Spleen (tissue), 7 donors: ENCODE data around the gene PHOSPHO2.

Experiments used
- POLR2A ChIP-seq, 3 donors: fragments of 450-650 bp; IDR thresholded peaks; one replicate each; pipeline ENCODE4 v1.5.1; 2017; ENCODE audit warnings: antibody characterized with exemption in 3 of 3, mild to moderate bottlenecking in 1 of 3
- POLR2AphosphoS5 ChIP-seq, 3 donors: sonication (generic); formaldehyde crosslinking; IDR thresholded peaks; one replicate each; pipeline ENCODE4 v1.5.1; 2017; ENCODE audit warnings: antibody characterized with exemption in 3 of 3
- TF ChIP-seq, protein P1 (sequence below), 11 experiments: fragments of 200-600 bp in 7 of 11; fragments of 450-650 bp in 4 of 11; sonication (generic) in 4 of 11; IDR thresholded peaks in 8 of 11; conservative IDR thresholded peaks in 3 of 11; 1 replicate in 7 of 11; 2 replicates in 4 of 11; pipeline versions ENCODE4 v1.4.0 to v1.8.0; 2016 to 2021; ENCODE audit warnings: antibody characterized with exemption in 11 of 11, inconsistent platforms in 4 of 11, mild to moderate bottlenecking in 1 of 11
- donor health status: DM: no; HTN: no; CAD: no; lungs with moderate emphysema.
- donor health status: DM: no; HTN: no; CAD: no.
- donor health status: DM: no; HTN: no; CAD: no.

DNA sequence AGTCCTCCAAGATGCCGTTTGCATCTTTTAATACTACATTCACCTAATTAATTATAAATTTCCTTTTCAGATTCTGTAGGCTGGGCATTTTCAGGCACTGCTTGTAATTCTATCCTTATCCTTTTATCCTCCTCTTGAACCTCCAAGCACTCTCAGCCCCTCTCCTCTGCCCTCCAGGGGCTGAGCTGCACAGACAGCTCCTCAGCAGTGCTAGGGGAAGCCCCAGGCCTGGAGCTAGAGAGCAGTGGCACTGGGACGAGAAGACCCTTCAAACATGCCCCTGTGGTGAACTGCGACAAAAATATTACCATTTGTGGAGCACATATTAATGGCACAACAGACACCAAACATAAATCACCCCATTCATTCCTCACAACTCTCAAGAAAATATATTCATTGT, 33.0 kb upstream of the PHOSPHO2 start:
- TF ChIP-seq, protein P1, sequence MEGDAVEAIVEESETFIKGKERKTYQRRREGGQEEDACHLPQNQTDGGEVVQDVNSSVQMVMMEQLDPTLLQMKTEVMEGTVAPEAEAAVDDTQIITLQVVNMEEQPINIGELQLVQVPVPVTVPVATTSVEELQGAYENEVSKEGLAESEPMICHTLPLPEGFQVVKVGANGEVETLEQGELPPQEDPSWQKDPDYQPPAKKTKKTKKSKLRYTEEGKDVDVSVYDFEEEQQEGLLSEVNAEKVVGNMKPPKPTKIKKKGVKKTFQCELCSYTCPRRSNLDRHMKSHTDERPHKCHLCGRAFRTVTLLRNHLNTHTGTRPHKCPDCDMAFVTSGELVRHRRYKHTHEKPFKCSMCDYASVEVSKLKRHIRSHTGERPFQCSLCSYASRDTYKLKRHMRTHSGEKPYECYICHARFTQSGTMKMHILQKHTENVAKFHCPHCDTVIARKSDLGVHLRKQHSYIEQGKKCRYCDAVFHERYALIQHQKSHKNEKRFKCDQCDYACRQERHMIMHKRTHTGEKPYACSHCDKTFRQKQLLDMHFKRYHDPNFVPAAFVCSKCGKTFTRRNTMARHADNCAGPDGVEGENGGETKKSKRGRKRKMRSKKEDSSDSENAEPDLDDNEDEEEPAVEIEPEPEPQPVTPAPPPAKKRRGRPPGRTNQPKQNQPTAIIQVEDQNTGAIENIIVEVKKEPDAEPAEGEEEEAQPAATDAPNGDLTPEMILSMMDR (IDR thresholded peaks at IDR 0.05 in 8 of 11, conservative IDR thresholded peaks at IDR 0.05 in 3 of 11) = no peak
- TF ChIP-seq POLR2AphosphoS5 (IDR thresholded peaks at IDR 0.05) (no peak), POLR2A (IDR thresholded peaks at IDR 0.05) (no peak)
